ENCODE measurements around the gene FAM184B. TPM values are rescaled to one million over a fixed set of nuclear protein-coding genes. Genes with fewer than 3 reads are reported as not detected.

Gene FAM184B
- total RNA-seq, 1 experiment from 2014 or later, result not detected

DNA sequence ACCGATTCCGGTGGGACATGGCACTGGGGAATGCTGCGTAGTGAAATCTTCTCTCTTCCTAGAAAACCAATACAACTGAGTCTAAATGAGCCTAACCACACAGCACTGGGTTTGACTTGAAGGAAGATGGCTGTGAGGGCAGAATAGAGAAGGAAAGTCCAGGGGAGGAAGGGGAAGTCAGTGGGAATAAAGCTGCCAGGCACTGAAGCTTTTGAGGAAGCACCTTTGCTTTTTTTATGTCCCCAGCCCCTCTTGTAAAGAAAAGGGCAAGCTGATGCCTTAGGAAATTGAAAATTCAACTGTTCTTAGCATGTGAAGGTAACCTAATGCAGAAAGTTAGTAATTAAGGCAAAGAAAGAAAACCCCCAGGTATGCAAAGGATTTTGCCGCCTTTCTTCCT, 146.4 kb downstream of the FAM184B start:
- intact Hi-C loops (cut with micrococcal nuclease; ENCODE audit: unreplicated experiment), result loop anchor here (5.0 kb wide), 2 partner anchors 152 to 957 kb away; no protein-coding TSS in a partner anchor
- Mint-ChIP-seq H3K4me1 (ENCODE audit: low read depth, unreplicated experiment) (no peaks in the 10 kb centered on the region), H3K27ac (ENCODE audit: unreplicated experiment) (no peak overlapping the region), H3K9me3 (ENCODE audit: unreplicated experiment) (no peaks in the 10 kb centered on the region), H3K4me3 (ENCODE audit: unreplicated experiment) (no peak overlapping the region), H3K27me3 (ENCODE audit: insufficient read depth, unreplicated experiment) (no peaks in the 10 kb centered on the region), H3K36me3 (ENCODE audit: insufficient read depth, unreplicated experiment) (peaks cover 43% of the 10 kb centered on the region)
- CTCF ChIA-PET, result no interaction called here
- DNase-seq, result no peak
- no peak overlapping the region for H3K4me3 ChIP-seq (ENCODE audit: low read depth, low read length)
- no peaks in the 10 kb centered on the region for H3K27me3 ChIP-seq (replicated peaks; ENCODE audit: control insufficient read depth, insufficient read depth, low read length)
- no peaks in the 10 kb centered on the region for H3K9me3 ChIP-seq
- no TSS peak for BruUV-seq (replicated peaks)
- no peak for TF ChIP-seq CTCF (IDR thresholded peaks at IDR 0.05; ENCODE audit: insufficient read depth in 1 of 2, low read depth in 1 of 2, low read length in 1 of 2, severe bottlenecking in 1 of 2, unreplicated experiment in 1 of 2)
- POLR2A ChIA-PET, result no interaction called here
- no peaks in the 10 kb centered on the region for H3K36me3 ChIP-seq (ENCODE audit: control insufficient read depth, insufficient read depth, low read length)
- no peaks in the 10 kb centered on the region for H3K4me1 ChIP-seq

GRCh38 chr4:17633600-17633999, 147.8 kb downstream of the FAM184B start:
- Histone ChIP-seq H3K4me3 (ENCODE audit: low read depth, low read length) (no peak overlapping the region), H3K36me3 (ENCODE audit: control insufficient read depth, insufficient read depth, low read length) (no peaks in the 10 kb centered on the region), H3K9me3 (no peaks in the 10 kb centered on the region), H3K27me3 (replicated peaks; ENCODE audit: control insufficient read depth, insufficient read depth, low read length) (no peaks in the 10 kb centered on the region), H3K4me1 (no peaks in the 10 kb centered on the region)
- Mint-ChIP-seq H3K27ac (ENCODE audit: unreplicated experiment) (no peak overlapping the region), H3K27me3 (ENCODE audit: insufficient read depth, unreplicated experiment) (no peaks in the 10 kb centered on the region), H3K4me3 (ENCODE audit: unreplicated experiment) (no peak overlapping the region), H3K4me1 (ENCODE audit: low read depth, unreplicated experiment) (no peaks in the 10 kb centered on the region), H3K36me3 (ENCODE audit: insufficient read depth, unreplicated experiment) (peaks cover 49% of the 10 kb centered on the region), H3K9me3 (ENCODE audit: unreplicated experiment) (no peaks in the 10 kb centered on the region)
- TF ChIP-seq CTCF (IDR thresholded peaks at IDR 0.05; ENCODE audit: insufficient read depth in 1 of 2, low read depth in 1 of 2, low read length in 1 of 2, severe bottlenecking in 1 of 2, unreplicated experiment in 1 of 2), result no peak
- no peak for DNase-seq
- intact Hi-C loops (cut with micrococcal nuclease; ENCODE audit: unreplicated experiment), result no loop called here
- ChIA-PET CTCF (no interaction called here), POLR2A (no interaction called here)
- no TSS peak for BruUV-seq (replicated peaks)

DNA sequence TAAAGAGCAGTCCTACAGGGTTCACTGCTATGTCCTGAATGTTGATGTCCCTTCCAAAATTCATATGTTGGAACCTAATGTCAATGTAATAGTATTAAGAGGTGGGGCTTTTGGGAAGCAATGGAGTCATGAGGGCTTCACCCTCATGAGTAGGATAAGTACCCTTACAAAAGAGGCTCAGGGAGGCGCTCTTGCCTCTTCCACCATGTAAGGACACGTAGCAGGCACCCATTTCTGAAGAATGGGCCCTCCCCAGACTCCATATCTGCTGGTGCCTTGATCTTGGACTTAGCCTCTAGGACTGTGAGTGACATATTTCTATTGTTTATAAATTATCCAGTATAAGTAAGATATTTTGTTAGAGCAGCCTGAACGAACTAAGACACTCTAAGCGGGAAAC, 151.2 kb downstream of the FAM184B start:
- peaks cover 1% of the 10 kb centered on the region; the same call in 1 of the 2 replicates for H3K36me3 ChIP-seq (ENCODE audit: control insufficient read depth, insufficient read depth, low read length)
- H3K4me1 ChIP-seq, result no peaks in the 10 kb centered on the region
- ChIA-PET POLR2A (no interaction called here), CTCF (no interaction called here)
- no peaks in the 10 kb centered on the region for H3K4me1 Mint-ChIP-seq (ENCODE audit: low read depth, unreplicated experiment)
- intact Hi-C loops (cut with micrococcal nuclease; ENCODE audit: unreplicated experiment), result no loop called here
- H3K4me3 ChIP-seq (ENCODE audit: low read depth, low read length), result no peak overlapping the region
- no TSS peak for BruUV-seq (replicated peaks)
- H3K4me3 Mint-ChIP-seq (ENCODE audit: unreplicated experiment), result no peak overlapping the region
- no peak for TF ChIP-seq CTCF (IDR thresholded peaks at IDR 0.05; ENCODE audit: insufficient read depth in 1 of 2, low read depth in 1 of 2, low read length in 1 of 2, severe bottlenecking in 1 of 2, unreplicated experiment in 1 of 2)
- DNase-seq, result no peak
- no peaks in the 10 kb centered on the region for H3K27me3 ChIP-seq (replicated peaks; ENCODE audit: control insufficient read depth, insufficient read depth, low read length)
- H3K9me3 Mint-ChIP-seq (ENCODE audit: unreplicated experiment), result no peaks in the 10 kb centered on the region
- H3K27me3 Mint-ChIP-seq (ENCODE audit: insufficient read depth, unreplicated experiment), result no peaks in the 10 kb centered on the region
- no peak overlapping the region for H3K27ac Mint-ChIP-seq (ENCODE audit: unreplicated experiment)
- H3K9me3 ChIP-seq, result no peaks in the 10 kb centered on the region
- peaks cover 69% of the 10 kb centered on the region for H3K36me3 Mint-ChIP-seq (ENCODE audit: insufficient read depth, unreplicated experiment)
